D721Med (cell line): Measurements from ENCODE around the gene ABCD1.
A peak's percentile ranks its signal among the peaks of the same experiment; 100 is the strongest.

Experiments used
- DNase-seq: peaks from one replicate; pipeline ENCODE4 v3.0.0; 2011; ENCODE audit warnings: low spot score; ENCODE audit not compliant: insufficient read length
- FAIRE-seq: peaks from 2 replicates; lab custom pipeline; 2011; peaks lifted over from hg19 to GRCh38; lab: Jason Lieb, UNC
- CTCF ChIP-seq: IDR thresholded peaks from 2 replicates; pipeline ENCODE4 v1.5.1; 2012; ENCODE audit warnings: mild to moderate bottlenecking, control low read depth; ENCODE audit not compliant: insufficient read depth; ENCODE audit errors: missing control alignments

ABCD1 gene

GRCh38 chrX:153755136-153755535 lies 30.5 kb downstream of the ABCD1 start:
- FAIRE-seq (no peak), DNase-seq (no peak)
- no peak for TF ChIP-seq CTCF

GRCh38 chrX:153761863-153762262 lies 37.2 kb downstream of the ABCD1 start:
- TF ChIP-seq CTCF: no peak
- FAIRE-seq (no peak), DNase-seq (no peak)

GRCh38 chrX:153762626-153763173 lies 38.0 kb downstream of the ABCD1 start:
- no peak for FAIRE-seq
- DNase-seq: no peak
- TF ChIP-seq CTCF: no peak

GRCh38 chrX:153763298-153763932 lies 38.8 kb downstream of the ABCD1 start:
- no peak for FAIRE-seq

GRCh38 chrX:153763989-153764755 lies 39.5 kb downstream of the ABCD1 start, which contains the start of gene PLXNB3:
PLXNB3 (plus strand) TSS chrX:153764249; CDS start chrX:153765536, 1,287 bp downstream.
- FAIRE-seq (no peak), DNase-seq (peak; percentile 74)
- peak; percentile 74 for TF ChIP-seq CTCF

More at GRCh38 chrX:153763298-153763932, 38.8 kb downstream of the ABCD1 start:
- TF ChIP-seq CTCF: no peak
- DNase-seq: no peak

- TF ChIP-seq CTCF: no peak
- FAIRE-seq (no peak), DNase-seq (no peak)
Measured at GRCh38 chrX:153764786-153765137, 40.1 kb downstream of the ABCD1 start.
